GM12864 (cell line): ENCODE data around the gene NCL.
A peak's percentile ranks its signal among the peaks of the same experiment; 100 is the strongest.
"Not testable (repeated sequence)": the region's sequence is repeated elsewhere in the genome, so short reads cannot be mapped to it uniquely, and the experiment has no call there.

ENCODE experiments used
- DNase-seq: peaks from one replicate; pipeline ENCODE4 v3.0.0-alpha.2; 2011; ENCODE audit warnings: low read depth
- H3K4me3 ChIP-seq: 2 replicates; pipeline ENCODE4 v1.5.1; 2011; ENCODE audit warnings: mild to moderate bottlenecking, low read depth, low read length, control low read depth
- TF ChIP-seq, protein P1 (sequence below): IDR thresholded peaks from 2 replicates; pipeline ENCODE4 v1.5.1; 2011; ENCODE audit warnings: low read depth, mild to moderate bottlenecking, moderate library complexity, low read length, control low read depth, inconsistent platforms; ENCODE audit errors: missing control alignments

Gene NCL

GRCh38 chr2:231412618-231412963 is 51.7 kb downstream of the NCL start:
- TF ChIP-seq, protein P1, sequence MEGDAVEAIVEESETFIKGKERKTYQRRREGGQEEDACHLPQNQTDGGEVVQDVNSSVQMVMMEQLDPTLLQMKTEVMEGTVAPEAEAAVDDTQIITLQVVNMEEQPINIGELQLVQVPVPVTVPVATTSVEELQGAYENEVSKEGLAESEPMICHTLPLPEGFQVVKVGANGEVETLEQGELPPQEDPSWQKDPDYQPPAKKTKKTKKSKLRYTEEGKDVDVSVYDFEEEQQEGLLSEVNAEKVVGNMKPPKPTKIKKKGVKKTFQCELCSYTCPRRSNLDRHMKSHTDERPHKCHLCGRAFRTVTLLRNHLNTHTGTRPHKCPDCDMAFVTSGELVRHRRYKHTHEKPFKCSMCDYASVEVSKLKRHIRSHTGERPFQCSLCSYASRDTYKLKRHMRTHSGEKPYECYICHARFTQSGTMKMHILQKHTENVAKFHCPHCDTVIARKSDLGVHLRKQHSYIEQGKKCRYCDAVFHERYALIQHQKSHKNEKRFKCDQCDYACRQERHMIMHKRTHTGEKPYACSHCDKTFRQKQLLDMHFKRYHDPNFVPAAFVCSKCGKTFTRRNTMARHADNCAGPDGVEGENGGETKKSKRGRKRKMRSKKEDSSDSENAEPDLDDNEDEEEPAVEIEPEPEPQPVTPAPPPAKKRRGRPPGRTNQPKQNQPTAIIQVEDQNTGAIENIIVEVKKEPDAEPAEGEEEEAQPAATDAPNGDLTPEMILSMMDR = no peak
- H3K4me3 ChIP-seq = peak overlapping the region; percentile 55
- no peak for DNase-seq

GRCh38 chr2:231411831-231412617 is 52.3 kb downstream of the NCL start:
- TF ChIP-seq, protein P1 = peak; percentile 90
- H3K4me3 ChIP-seq = peak overlapping the region; percentile 55
- no peak for DNase-seq

- H3K4me3 ChIP-seq = no peak overlapping the region
- TF ChIP-seq, protein P1 = no peak
- no peak for DNase-seq
Observed at GRCh38 chr2:231411237-231411636, 53.0 kb downstream of the NCL start.

DNA sequence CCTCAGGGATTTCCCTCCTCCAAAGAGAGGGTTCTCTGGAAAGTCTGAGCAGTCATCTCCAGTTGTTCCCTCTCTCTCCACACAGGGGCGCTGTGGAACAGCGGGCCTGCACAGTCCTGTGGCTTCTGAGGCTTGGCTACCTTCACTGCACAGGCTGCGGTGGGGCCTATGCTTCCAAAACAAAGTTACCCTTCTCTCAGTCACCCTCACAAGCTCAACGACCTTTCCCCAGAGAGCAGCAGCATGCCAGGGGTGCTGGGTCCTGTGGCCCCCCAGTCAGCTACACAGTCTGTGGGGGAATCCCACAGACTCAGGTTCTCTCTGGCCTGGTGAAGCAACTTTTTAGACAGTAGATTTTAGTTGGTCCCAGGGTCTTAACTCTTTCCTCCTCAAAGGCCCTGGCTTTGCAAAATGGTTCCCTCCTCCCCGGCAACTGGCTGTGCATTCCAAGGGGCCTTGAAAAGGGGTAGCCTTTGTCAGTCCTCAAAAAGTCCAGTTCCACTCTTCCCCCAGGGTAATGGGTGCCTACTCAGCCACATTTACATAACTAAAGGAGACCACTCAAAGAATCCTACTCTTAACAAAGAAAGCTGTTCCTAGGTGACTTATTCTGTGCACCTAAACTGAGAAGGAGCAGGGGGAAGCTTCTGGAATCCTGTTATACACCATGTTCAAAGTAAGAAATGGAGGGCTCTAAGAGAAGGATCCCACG is 53.8 kb downstream of the NCL start:
- TF ChIP-seq, protein P1 = peak; percentile 52
- DNase-seq = no peak
- H3K4me3 ChIP-seq = no peak overlapping the region

DNA sequence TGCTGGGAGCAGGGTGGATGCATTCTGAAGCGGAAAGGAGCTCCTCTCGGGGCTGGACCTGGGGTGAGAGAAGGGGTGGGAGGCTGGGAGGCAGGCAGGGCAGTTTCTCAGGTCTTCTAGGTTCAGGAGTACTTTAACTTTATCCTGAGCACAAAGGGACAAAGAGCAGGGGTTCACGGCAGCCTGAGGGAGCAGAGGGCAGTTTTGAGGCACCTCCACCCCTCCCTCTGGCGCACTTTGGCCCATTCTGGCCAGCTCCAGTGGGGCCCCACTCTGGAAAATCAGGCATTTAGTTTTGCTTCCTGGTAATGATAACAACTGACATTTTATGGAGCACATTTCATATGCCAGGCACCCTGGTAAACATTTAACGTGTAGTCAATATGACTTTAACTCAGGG is 54.5 kb downstream of the NCL start:
- TF ChIP-seq, protein P1 = no peak
- no peak for DNase-seq
- H3K4me3 ChIP-seq = no peak overlapping the region

DNA sequence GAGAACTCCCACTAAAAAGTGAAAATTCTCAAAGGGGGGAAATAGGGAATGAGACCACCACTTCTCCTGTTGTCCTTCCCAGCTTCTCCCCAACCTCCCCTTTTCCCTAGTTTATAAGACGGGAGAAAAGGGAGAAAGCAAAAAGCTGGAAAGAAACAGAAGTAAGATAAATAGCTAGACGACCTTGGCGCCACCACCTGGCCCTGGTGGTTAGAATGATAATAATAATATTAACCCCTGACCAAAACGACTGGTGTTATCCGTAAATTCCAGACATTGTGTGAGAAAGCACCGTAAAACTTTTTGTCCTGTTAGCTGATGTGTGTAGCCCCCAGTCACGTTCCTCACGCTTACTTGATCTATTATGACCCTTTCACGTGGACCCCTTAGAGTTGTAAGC is 56.0 kb downstream of the NCL start:
- DNase-seq, H3K4me3 ChIP-seq: not testable (repeated sequence)

DNA sequence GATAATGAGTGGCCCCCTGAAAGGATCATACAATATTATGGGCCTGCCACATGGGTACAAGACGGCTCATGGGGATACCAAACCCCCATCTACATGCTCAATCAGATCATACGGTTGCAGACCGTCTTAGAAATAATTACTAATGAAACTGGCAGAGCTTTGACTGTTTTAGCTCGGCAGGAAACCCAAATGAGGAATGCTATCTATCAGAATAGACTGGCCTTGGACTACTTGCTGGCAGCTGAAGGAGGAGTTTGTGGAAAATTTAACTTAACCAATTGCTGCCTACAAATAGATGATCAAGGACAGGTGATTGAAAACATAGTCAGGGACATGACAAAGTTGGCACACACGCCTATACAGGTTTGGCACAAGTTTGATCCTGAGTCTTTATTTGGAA is 56.6 kb downstream of the NCL start:
- not testable (repeated sequence) for H3K4me3 ChIP-seq, DNase-seq
